NCI-H128 (cell line): ENCODE results near the gene OGDHL.

ENCODE experiments used
- DNase-seq: peaks from one replicate; lab custom pipeline; 2025; ENCODE audit not compliant: unreplicated experiment; lab: John Stamatoyannopoulos, UW

OGDHL gene

GRCh38 chr10:49696311-49696710 is 65.8 kb downstream of the OGDHL start:
- DNase-seq = no peak

GRCh38 chr10:49694466-49694865 is 67.7 kb downstream of the OGDHL start:
- DNase-seq = no peak

GRCh38 chr10:49691588-49691987 is 70.5 kb downstream of the OGDHL start:
- DNase-seq = no peak

- no peak for DNase-seq
Measured at GRCh38 chr10:49690698-49691356, 71.3 kb downstream of the OGDHL start.

GRCh38 chr10:49689882-49690510 is 72.1 kb downstream of the OGDHL start:
- no peak for DNase-seq

GRCh38 chr10:49688920-49689319 is 73.2 kb downstream of the OGDHL start:
- no peak for DNase-seq

- no peak for DNase-seq
Measured at GRCh38 chr10:49688261-49688846, 73.8 kb downstream of the OGDHL start.

- no peak for DNase-seq
Measured at GRCh38 chr10:49686651-49687050, 75.5 kb downstream of the OGDHL start.
